ENCODE results near the gene MOV10L1.

MOV10L1 gene

GRCh38 chr22:50078761-50079160 is 11.0 kb upstream of the MOV10L1 start:
- H3K27ac ChIP-seq: no peak overlapping the region; the same call in 1 of the 2 replicates
- ChIA-PET POLR2A (ENCODE audit: low non-redundant PET) (no interaction called here), CTCF (no interaction called here)
- TF ChIP-seq CTCF (conservative IDR thresholded peaks at IDR 0.05; ENCODE audit: low read depth): no peak
- DNase-seq (ENCODE audit: low spot score): no peak

- ChIA-PET POLR2A (ENCODE audit: low non-redundant PET) (no interaction called here), CTCF (no interaction called here)
- DNase-seq (ENCODE audit: low spot score): no peak
- H3K27ac ChIP-seq: 0 out of 2 replicates have a peak overlapping the region, but pooled peaks have one; percentile 8
- no peak for TF ChIP-seq CTCF (conservative IDR thresholded peaks at IDR 0.05; ENCODE audit: low read depth)
Observed at GRCh38 chr22:50080077-50080465, 9.7 kb upstream of the MOV10L1 start.

GRCh38 chr22:50081426-50082196 is 8.2 kb upstream of the MOV10L1 start:
- CTCF ChIA-PET: no interaction called here
- peak overlapping the region; percentile 74; the same call in 1 of the 2 replicates for H3K27ac ChIP-seq
- POLR2A ChIA-PET (ENCODE audit: low non-redundant PET): no interaction called here
- DNase-seq (ENCODE audit: low spot score): no peak
- no peak for TF ChIP-seq CTCF (conservative IDR thresholded peaks at IDR 0.05; ENCODE audit: low read depth)

GRCh38 chr22:50082197-50082715 is 7.5 kb upstream of the MOV10L1 start:
- DNase-seq (ENCODE audit: low spot score): no peak
- TF ChIP-seq CTCF (conservative IDR thresholded peaks at IDR 0.05; ENCODE audit: low read depth): no peak
- ChIA-PET CTCF (no interaction called here), POLR2A (ENCODE audit: low non-redundant PET) (no interaction called here)
- peak overlapping the region; percentile 74 for H3K27ac ChIP-seq

GRCh38 chr22:50082961-50083461 is 6.8 kb upstream of the MOV10L1 start:
- H3K27ac ChIP-seq: peak overlapping the region; percentile 74
- peak; percentile 42 for DNase-seq (ENCODE audit: low spot score)
- ChIA-PET POLR2A (ENCODE audit: low non-redundant PET) (no interaction called here), CTCF (no interaction called here)
- no peak for TF ChIP-seq CTCF (conservative IDR thresholded peaks at IDR 0.05; ENCODE audit: low read depth)

- ChIA-PET POLR2A (ENCODE audit: low non-redundant PET) (no interaction called here), CTCF (no interaction called here)
- no peak for TF ChIP-seq CTCF (conservative IDR thresholded peaks at IDR 0.05; ENCODE audit: low read depth)
- no peak for DNase-seq (ENCODE audit: low spot score)
- H3K27ac ChIP-seq: peak overlapping the region; percentile 74
Observed at GRCh38 chr22:50083462-50084079, 6.2 kb upstream of the MOV10L1 start.

Data from RWPE1 (cell line).